Measurements from ENCODE around the gene TMEM186.

Gene TMEM186

DNA sequence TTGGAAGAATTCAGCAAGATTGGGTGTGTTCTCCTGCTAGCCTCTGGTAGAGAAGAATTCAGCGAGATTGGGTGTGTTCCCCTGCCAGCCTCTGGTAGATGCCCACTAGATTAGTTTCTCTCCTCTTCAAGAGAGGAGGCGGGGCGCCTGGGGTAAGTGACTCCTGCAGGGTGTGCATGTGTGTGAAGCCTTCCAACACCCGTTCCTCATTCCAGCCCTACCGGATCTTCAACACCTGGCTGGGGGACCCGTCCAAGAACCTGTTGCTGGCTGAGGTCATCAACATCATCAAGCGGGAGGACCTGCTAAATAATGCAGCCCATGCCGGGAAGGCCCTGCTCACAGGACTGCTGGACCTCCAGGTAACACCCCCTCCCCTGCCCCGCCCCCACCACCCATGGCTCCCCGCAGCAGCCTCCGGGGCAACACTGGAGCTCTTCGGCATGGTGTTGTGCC, 21.3 kb downstream of the TMEM186 start:
- Histone ChIP-seq H3K9me3 (ENCODE audit: insufficient read depth, low read length) (no peaks in the 10 kb centered on the region), H3K79me2 (ENCODE audit: insufficient read depth, low read length) (no peaks in the 10 kb centered on the region), H3K36me3 (ENCODE audit: low read length) (no peaks in the 10 kb centered on the region)

DNA sequence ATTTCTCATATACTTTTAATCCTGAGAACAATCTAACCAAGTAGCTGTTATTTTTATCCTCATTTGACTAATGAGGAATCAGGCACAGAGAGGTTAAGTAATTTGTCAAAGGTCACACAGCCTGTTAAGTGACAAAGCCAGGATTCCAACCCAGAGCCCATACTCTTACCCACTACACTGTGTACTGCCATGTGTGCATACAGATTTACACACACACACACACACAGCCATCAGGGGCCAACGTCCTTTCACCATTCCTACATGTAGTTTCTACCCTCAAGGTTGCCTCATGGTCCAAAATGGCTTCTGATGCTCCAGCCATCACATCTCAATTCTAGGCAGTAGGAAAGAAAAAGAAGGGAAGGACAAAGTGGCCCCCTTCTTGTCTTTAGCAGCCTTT, 22.1 kb downstream of the TMEM186 start:
- Histone ChIP-seq H3K79me2 (ENCODE audit: insufficient read depth, low read length) (no peaks in the 10 kb centered on the region), H3K9me3 (ENCODE audit: insufficient read depth, low read length) (no peaks in the 10 kb centered on the region), H3K4me3 (ENCODE audit: insufficient read depth, low read length, poor library complexity, severe bottlenecking) (no peak overlapping the region), H3K4me2 (ENCODE audit: low read depth, low read length, poor library complexity, severe bottlenecking) (no peak overlapping the region), H3F3A (ENCODE audit: insufficient read depth) (no peaks in the 10 kb centered on the region), H4K20me1 (ENCODE audit: low read depth, low read length) (no peaks in the 10 kb centered on the region), H3K36me3 (ENCODE audit: low read length) (no peaks in the 10 kb centered on the region), H3K9me2 (replicated peaks; ENCODE audit: insufficient read depth, low read length) (no peaks in the 10 kb centered on the region), H2AFZ (ENCODE audit: low read depth, low read length, severe bottlenecking) (no peak overlapping the region), H3K27ac (ENCODE audit: low read depth, low read length) (no peak overlapping the region), H3K9ac (ENCODE audit: low read length) (no peak overlapping the region), H3K27me3 (ENCODE audit: low read length) (no peaks in the 10 kb centered on the region)
- TF ChIP-seq CTCF (IDR thresholded peaks at IDR 0.05; ENCODE audit: insufficient read depth, low read length, poor library complexity, severe bottlenecking) = no peak
- TF ChIP-seq EZH2phosphoT487 (conservative IDR thresholded peaks at IDR 0.05; ENCODE audit: low read length) = no peak

More for the DNA sequence above, 21.3 kb downstream of the TMEM186 start:
- H3K9ac ChIP-seq (ENCODE audit: low read length) = no peak overlapping the region
- H3K9me2 ChIP-seq (replicated peaks; ENCODE audit: insufficient read depth, low read length) = no peaks in the 10 kb centered on the region
- no peaks in the 10 kb centered on the region for H4K20me1 ChIP-seq (ENCODE audit: low read depth, low read length)
- H3K27me3 ChIP-seq (ENCODE audit: low read length) = no peaks in the 10 kb centered on the region
- no peak overlapping the region for H3K4me3 ChIP-seq (ENCODE audit: insufficient read depth, low read length, poor library complexity, severe bottlenecking)
- H3F3A ChIP-seq (ENCODE audit: insufficient read depth) = no peaks in the 10 kb centered on the region
- no peak overlapping the region for H3K27ac ChIP-seq (ENCODE audit: low read depth, low read length)
- no peak for TF ChIP-seq EZH2phosphoT487 (conservative IDR thresholded peaks at IDR 0.05; ENCODE audit: low read length)
- H2AFZ ChIP-seq (ENCODE audit: low read depth, low read length, severe bottlenecking) = no peak overlapping the region
- H3K4me2 ChIP-seq (ENCODE audit: low read depth, low read length, poor library complexity, severe bottlenecking) = no peak overlapping the region

- H3K79me2 ChIP-seq (ENCODE audit: insufficient read depth, low read length) = no peaks in the 10 kb centered on the region
- no peaks in the 10 kb centered on the region for H3K9me2 ChIP-seq (replicated peaks; ENCODE audit: insufficient read depth, low read length)
- H3F3A ChIP-seq (ENCODE audit: insufficient read depth) = no peaks in the 10 kb centered on the region
- H3K27ac ChIP-seq (ENCODE audit: low read depth, low read length) = no peak overlapping the region
- H2AFZ ChIP-seq (ENCODE audit: low read depth, low read length, severe bottlenecking) = no peak overlapping the region
- TF ChIP-seq EZH2phosphoT487 (conservative IDR thresholded peaks at IDR 0.05; ENCODE audit: low read length) = no peak
- TF ChIP-seq CTCF (IDR thresholded peaks at IDR 0.05; ENCODE audit: insufficient read depth, low read length, poor library complexity, severe bottlenecking) = no peak
- H3K27me3 ChIP-seq (ENCODE audit: low read length) = no peaks in the 10 kb centered on the region
- H3K9me3 ChIP-seq (ENCODE audit: insufficient read depth, low read length) = no peaks in the 10 kb centered on the region
- H3K4me2 ChIP-seq (ENCODE audit: low read depth, low read length, poor library complexity, severe bottlenecking) = no peak overlapping the region
- H4K20me1 ChIP-seq (ENCODE audit: low read depth, low read length) = no peaks in the 10 kb centered on the region
- no peak overlapping the region for H3K9ac ChIP-seq (ENCODE audit: low read length)
- H3K4me3 ChIP-seq (ENCODE audit: insufficient read depth, low read length, poor library complexity, severe bottlenecking) = no peak overlapping the region
- H3K36me3 ChIP-seq (ENCODE audit: low read length) = no peaks in the 10 kb centered on the region
These were observed 23.2 kb downstream of the TMEM186 start for GRCh38 chr16:8774208-8774607.

GRCh38 chr16:8773537-8773936, 23.9 kb downstream of the TMEM186 start:
- no peaks in the 10 kb centered on the region for H3K27me3 ChIP-seq (ENCODE audit: low read length)
- H4K20me1 ChIP-seq (ENCODE audit: low read depth, low read length) = no peaks in the 10 kb centered on the region
- H3K36me3 ChIP-seq (ENCODE audit: low read length) = no peaks in the 10 kb centered on the region
- no peak overlapping the region for H2AFZ ChIP-seq (ENCODE audit: low read depth, low read length, severe bottlenecking)
- no peak overlapping the region for H3K27ac ChIP-seq (ENCODE audit: low read depth, low read length)
- no peaks in the 10 kb centered on the region for H3F3A ChIP-seq (ENCODE audit: insufficient read depth)
- H3K9me2 ChIP-seq (replicated peaks; ENCODE audit: insufficient read depth, low read length) = no peaks in the 10 kb centered on the region
- H3K4me2 ChIP-seq (ENCODE audit: low read depth, low read length, poor library complexity, severe bottlenecking) = no peak overlapping the region
- H3K9ac ChIP-seq (ENCODE audit: low read length) = no peak overlapping the region
- H3K4me3 ChIP-seq (ENCODE audit: insufficient read depth, low read length, poor library complexity, severe bottlenecking) = no peak overlapping the region
- H3K79me2 ChIP-seq (ENCODE audit: insufficient read depth, low read length) = no peaks in the 10 kb centered on the region
- H3K9me3 ChIP-seq (ENCODE audit: insufficient read depth, low read length) = no peaks in the 10 kb centered on the region
- TF ChIP-seq EZH2phosphoT487 (conservative IDR thresholded peaks at IDR 0.05; ENCODE audit: low read length) = no peak
- no peak for TF ChIP-seq CTCF (IDR thresholded peaks at IDR 0.05; ENCODE audit: insufficient read depth, low read length, poor library complexity, severe bottlenecking)
